ENCODE measurements around the gene PPM1M.

The PPM1M gene

GRCh38 chr3:52295671-52296208 is 50.2 kb downstream of the PPM1M start:
- no peak for DNase-seq (ENCODE audit: low read depth)

DNA sequence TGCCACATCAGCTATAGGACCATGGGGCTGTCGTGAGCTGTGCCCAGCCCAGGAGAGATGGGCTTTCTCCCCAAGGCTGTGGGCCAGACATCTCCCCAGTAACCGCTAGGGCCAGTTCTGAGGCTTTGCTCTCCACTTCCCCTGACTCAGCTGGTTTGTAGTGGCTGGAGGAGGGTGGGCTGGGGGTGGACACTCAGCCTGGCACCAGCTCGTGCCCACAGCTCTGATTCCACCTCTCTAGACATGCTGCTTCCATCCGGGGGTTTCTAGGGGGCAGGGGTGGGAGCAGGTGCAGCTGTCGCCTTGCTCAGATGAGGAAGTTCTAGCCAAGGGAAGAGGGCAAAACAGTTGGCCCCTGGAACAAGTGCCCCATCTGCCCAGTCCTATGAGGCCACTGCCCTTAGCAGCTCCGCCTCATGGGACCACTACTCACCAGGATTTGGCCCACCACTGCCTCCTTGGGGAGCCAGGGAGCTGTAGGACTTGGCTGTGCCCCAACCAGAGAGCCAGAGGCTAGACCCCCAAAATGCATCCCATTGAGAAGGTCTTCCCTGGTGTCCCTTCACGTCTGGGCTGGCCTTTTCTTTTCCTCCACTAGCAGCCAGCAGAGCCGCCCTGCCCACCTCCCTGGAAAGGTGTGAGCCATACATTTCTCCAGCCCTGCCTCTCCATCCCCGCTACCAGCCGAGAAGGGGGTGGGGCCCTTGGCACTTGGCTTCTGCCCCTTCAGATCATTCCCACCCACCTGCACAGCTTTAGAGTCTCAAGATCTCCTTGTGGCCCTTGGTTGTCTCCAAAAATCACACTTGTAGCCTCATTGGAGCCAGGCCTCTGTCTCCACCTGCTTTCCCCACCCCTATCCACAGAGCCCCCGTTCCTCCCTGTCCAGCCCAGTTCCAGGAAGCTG is 51.9 kb downstream of the PPM1M start:
- DNase-seq (ENCODE audit: low read depth) = no peak

DNA sequence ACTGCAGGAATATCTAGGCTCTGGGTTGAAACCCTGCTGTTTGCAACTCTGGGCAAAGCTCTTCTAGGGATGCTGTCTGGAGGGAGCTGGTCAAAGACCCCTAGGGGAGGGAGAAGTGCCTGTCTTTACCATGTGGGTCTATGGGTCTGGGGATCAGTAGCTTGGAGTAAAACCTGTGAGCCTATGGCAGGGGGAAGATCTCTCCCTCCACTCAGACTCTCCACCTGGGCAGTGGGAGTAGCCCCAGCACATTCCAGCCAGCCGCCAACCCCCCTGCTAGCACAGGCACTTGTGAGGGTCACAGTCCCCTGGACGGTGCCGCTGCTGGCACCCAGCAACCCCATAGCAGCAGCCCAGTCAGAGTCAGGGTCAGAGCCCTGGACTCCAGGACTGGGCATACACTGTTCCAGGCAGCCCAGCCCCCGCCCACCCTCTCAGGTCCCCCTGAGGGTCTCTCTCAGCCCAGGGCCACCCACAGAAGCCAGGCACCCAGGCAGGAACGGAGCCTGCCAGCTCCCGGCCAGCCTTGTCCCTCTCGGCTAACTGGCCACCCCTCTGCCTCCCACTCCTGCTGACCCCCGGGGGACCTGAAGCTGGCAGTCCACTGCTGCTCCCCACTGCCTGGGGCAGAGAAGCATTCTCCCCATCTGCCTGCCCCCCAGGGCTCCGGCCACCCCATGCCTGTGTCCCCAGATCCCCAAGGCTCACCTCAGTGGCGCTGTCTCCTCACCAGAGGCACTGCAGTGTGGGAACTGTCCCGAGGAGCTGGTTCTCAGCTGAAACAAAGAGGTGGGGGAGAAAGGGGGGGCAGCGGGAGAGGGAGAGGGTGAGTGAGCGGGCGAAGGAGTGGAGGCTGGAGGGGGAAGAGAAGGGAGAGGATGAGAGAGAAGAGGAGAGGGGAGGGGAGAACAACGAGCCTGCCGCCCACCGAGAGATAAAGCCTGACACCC is 52.9 kb downstream of the PPM1M start:
- no peak for DNase-seq (ENCODE audit: low read depth)

- DNase-seq (ENCODE audit: low read depth) = no peak
These were observed 53.8 kb downstream of the PPM1M start for GRCh38 chr3:52299247-52299878.
